ENCODE results near the gene CACNB4.

DNA sequence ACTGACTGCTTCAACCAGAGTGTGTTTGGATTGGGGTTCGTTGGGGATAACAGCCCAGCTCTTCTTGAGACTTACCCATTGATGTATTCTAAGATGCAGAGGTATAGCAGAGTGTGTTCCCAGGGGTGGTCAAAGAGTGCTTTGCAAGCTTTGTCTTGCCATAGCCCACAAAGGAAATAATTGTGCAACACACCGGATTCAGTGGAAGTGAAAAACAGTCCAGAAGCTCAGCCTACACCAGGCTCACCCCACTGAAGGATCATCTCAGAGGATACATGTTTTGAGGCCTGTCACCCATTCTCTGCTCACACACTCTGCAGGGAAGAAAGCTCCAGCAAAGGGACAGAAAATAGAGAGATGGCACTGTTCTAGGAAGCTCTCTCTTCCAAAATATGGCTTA lies 9.6 kb downstream of the CACNB4 start:
- TF ChIP-seq POLR2AphosphoS5 (IDR thresholded peaks at IDR 0.05; ENCODE audit: low read length): no peak
- no peak for TF ChIP-seq CHD4 (IDR thresholded peaks at IDR 0.05)
- TF ChIP-seq EP300 (IDR thresholded peaks at IDR 0.05; ENCODE audit: borderline replicate concordance in 1 of 2, control insufficient read depth in 1 of 2, low read depth in 2 of 2, low read length in 2 of 2): no peak
- TF ChIP-seq POLR2A (IDR thresholded peaks at IDR 0.05; ENCODE audit: low read depth, low read length): no peak
- TF ChIP-seq, protein P1, sequence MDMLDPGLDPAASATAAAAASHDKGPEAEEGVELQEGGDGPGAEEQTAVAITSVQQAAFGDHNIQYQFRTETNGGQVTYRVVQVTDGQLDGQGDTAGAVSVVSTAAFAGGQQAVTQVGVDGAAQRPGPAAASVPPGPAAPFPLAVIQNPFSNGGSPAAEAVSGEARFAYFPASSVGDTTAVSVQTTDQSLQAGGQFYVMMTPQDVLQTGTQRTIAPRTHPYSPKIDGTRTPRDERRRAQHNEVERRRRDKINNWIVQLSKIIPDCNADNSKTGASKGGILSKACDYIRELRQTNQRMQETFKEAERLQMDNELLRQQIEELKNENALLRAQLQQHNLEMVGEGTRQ (IDR thresholded peaks at IDR 0.05; ENCODE audit: borderline replicate concordance, low read depth, low read length): no peak
